A673 (cell line): Measurements from ENCODE around the gene ADAMTSL1. TPM values are rescaled to one million over a fixed set of nuclear protein-coding genes. Genes with fewer than 3 reads are reported as not detected.

Experiments used
- BruUV-seq: library from RNA; stranded (reverse); fragments of 400-500 nt; replicated peaks from 2 replicates; lab custom pipeline; 2021; lab: Mats Ljungman, UMichigan
- CTCF ChIA-PET: fragments of 300-600 bp; sonication (Branson Sonifier 250); formaldehyde crosslinking; loops from one replicate; lab custom pipeline; 2022; ENCODE audit warnings: antibody characterized with exemption; lab: Charles Lee
- POLR2A ChIA-PET: fragments of 300-600 bp; sonication (Branson Sonifier 250); formaldehyde crosslinking; loops from one replicate; lab custom pipeline; 2022; ENCODE audit warnings: antibody characterized with exemption; ENCODE audit not compliant: low non-redundant PET; lab: Charles Lee
- DNase-seq: peaks from one replicate; pipeline ENCODE4 v3.0.0-alpha.2; 2015; ENCODE audit warnings: low spot score
- H3K27ac ChIP-seq: fragments of 200-600 bp; sonication (generic); 2 replicates; pipeline ENCODE4 v1.5.1; 2016; ENCODE audit warnings: mixed run types, low read depth, mild to moderate bottlenecking, mixed read lengths, antibody characterized with exemption, low read length; ENCODE audit not compliant: poor library complexity, severe bottlenecking
- H3K27me3 ChIP-seq: fragments of 200-600 bp; sonication (generic); replicated peaks from 2 replicates; pipeline ENCODE4 v1.6.1; 2017; ENCODE audit warnings: mixed run types, low read depth, mild to moderate bottlenecking, mixed read lengths, antibody characterized with exemption, low read length; ENCODE audit not compliant: insufficient read depth, poor library complexity
- H3K36me3 ChIP-seq: fragments of 200-600 bp; sonication (generic); 2 replicates; pipeline ENCODE4 v1.6.1; 2016; ENCODE audit warnings: mixed run types, mild to moderate bottlenecking, mixed read lengths, antibody characterized with exemption, low read length; ENCODE audit not compliant: insufficient read depth, poor library complexity, severe bottlenecking
- H3K4me1 ChIP-seq: fragments of 200-600 bp; sonication (generic); 2 replicates; pipeline ENCODE4 v1.6.1; 2017; ENCODE audit warnings: mixed run types, mild to moderate bottlenecking, mixed read lengths, antibody characterized with exemption, low read length; ENCODE audit not compliant: insufficient read depth, poor library complexity, severe bottlenecking
- H3K4me3 ChIP-seq: fragments of 200-600 bp; sonication (generic); 2 replicates; pipeline ENCODE4 v1.5.1; 2016; ENCODE audit warnings: low read depth, mixed run types, mild to moderate bottlenecking, mixed read lengths, low read length; ENCODE audit not compliant: poor library complexity, severe bottlenecking
- H3K9me3 ChIP-seq: fragments of 200-600 bp; sonication (generic); 2 replicates; pipeline ENCODE4 v1.6.1; 2016; ENCODE audit warnings: mixed run types, low read depth, mild to moderate bottlenecking, mixed read lengths, antibody characterized with exemption, low read length; ENCODE audit not compliant: poor library complexity, severe bottlenecking
- EZH2 ChIP-seq: fragments of 200-600 bp; sonication (generic); IDR thresholded peaks from 2 replicates; pipeline ENCODE4 v1.6.1; 2017; ENCODE audit warnings: borderline replicate concordance, low read depth, mild to moderate bottlenecking, mixed read lengths, antibody characterized with exemption, low read length; ENCODE audit not compliant: poor library complexity, severe bottlenecking
- intact Hi-C: fragments of 100-400 bp; cut with micrococcal nuclease; formaldehyde crosslinking; loops from one replicate; pipeline ENCODE4 v1.10.0; 2022; ENCODE audit not compliant: unreplicated experiment
- total RNA-seq: library from RNA; stranded (reverse); gene quantifications from 2 replicates; pipeline ENCODE4 v1.2.3, GENCODE V29; 2021
- TF ChIP-seq, protein P1 (sequence below): fragments of 300-800, 200-600 bp; sonication (generic); conservative IDR thresholded peaks from 2 replicates; pipeline ENCODE4 v1.5.1; 2017; ENCODE audit warnings: low read depth, mild to moderate bottlenecking, antibody characterized with exemption, low read length, moderate library complexity, mixed read lengths

ADAMTSL1 gene
- total RNA-seq, 1 experiment from 2014 or later: not detected

DNA sequence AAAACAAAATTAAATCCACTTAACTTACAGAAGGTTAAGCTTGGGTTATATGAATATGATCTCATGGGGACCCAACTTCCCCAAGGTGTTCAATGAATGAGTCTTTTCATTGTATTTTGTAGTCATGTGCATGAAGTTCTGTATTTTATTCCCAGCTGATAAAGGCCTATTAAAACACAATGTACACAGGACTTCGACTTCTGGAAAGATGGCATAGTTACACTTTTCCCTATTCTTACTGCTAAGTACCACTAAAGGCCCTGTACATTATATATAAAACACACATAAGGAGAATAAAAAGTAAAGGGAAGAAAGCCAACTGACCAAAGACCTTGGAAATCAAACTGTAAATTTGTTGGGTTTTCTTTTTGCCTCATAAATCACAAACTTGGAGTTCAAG lies 336.6 kb downstream of the ADAMTSL1 start:
- Histone ChIP-seq H3K9me3 (no peaks in the 10 kb centered on the region), H3K27ac (no peak overlapping the region), H3K36me3 (no peaks in the 10 kb centered on the region), H3K4me3 (no peak overlapping the region), H3K27me3 (no peaks in the 10 kb centered on the region), H3K4me1 (no peaks in the 10 kb centered on the region)
- ChIA-PET POLR2A (no interaction called here), CTCF (no interaction called here)
- no TSS peak for BruUV-seq
- no peak for DNase-seq
- intact Hi-C loops: no loop called here
- TF ChIP-seq EZH2: no peak
- TF ChIP-seq, protein P1, sequence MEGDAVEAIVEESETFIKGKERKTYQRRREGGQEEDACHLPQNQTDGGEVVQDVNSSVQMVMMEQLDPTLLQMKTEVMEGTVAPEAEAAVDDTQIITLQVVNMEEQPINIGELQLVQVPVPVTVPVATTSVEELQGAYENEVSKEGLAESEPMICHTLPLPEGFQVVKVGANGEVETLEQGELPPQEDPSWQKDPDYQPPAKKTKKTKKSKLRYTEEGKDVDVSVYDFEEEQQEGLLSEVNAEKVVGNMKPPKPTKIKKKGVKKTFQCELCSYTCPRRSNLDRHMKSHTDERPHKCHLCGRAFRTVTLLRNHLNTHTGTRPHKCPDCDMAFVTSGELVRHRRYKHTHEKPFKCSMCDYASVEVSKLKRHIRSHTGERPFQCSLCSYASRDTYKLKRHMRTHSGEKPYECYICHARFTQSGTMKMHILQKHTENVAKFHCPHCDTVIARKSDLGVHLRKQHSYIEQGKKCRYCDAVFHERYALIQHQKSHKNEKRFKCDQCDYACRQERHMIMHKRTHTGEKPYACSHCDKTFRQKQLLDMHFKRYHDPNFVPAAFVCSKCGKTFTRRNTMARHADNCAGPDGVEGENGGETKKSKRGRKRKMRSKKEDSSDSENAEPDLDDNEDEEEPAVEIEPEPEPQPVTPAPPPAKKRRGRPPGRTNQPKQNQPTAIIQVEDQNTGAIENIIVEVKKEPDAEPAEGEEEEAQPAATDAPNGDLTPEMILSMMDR: no peak

DNA sequence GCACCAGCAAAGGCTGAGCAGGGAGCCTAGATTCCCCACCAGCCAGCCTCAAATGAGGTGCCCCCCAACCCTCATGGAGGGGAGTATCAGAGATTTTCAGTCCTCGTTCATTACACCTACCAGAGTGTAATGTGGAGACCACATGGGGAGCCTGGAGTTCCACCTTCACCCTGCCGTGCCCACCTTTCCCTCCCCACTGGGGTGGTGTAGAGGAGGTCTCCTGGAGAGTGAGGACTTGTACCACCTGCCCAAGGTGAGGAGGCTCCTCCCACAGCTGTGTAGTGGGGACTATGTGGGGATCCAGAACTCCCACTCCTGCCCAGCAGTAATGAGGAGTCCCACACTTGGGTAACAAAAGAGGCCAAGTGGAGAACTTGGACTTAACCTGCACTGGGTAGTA lies 337.2 kb downstream of the ADAMTSL1 start:
- Histone ChIP-seq H3K9me3 (no peaks in the 10 kb centered on the region), H3K36me3 (no peaks in the 10 kb centered on the region), H3K4me1 (no peaks in the 10 kb centered on the region), H3K27me3 (no peaks in the 10 kb centered on the region), H3K27ac (no peak overlapping the region), H3K4me3 (no peak overlapping the region)
- DNase-seq: no peak
- CTCF ChIA-PET: no interaction called here
- TF ChIP-seq, protein P1: no peak
- intact Hi-C loops: no loop called here
- BruUV-seq: no TSS peak
- POLR2A ChIA-PET: no interaction called here

DNA sequence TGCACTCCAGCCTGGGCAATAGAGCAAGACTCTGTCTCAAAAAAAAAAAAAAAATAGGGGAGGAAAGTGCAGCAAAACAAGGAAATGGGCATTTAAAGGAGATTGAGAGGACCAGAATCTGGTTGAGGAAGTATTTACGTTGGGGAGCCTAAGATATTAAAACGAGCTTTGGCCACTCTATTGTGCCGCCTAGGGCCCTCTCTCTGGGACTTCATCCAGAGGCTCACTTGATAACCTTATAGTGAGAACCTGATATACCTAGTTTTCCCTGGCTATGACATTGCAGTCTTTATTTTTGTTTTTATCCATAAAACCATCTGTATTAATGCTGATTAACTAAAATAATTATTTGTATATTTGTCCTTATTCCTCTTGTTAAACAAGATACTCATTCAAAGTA lies 345.5 kb downstream of the ADAMTSL1 start:
- no peaks in the 10 kb centered on the region for H3K4me1 ChIP-seq
- ChIA-PET CTCF (no interaction called here), POLR2A (no interaction called here)
- TF ChIP-seq, protein P1: no peak
- no peak for TF ChIP-seq EZH2
- H3K27me3 ChIP-seq: no peaks in the 10 kb centered on the region
- H3K36me3 ChIP-seq: no peaks in the 10 kb centered on the region
- H3K4me3 ChIP-seq: no peak overlapping the region
- no TSS peak for BruUV-seq
- no peak overlapping the region for H3K27ac ChIP-seq
- no peaks in the 10 kb centered on the region for H3K9me3 ChIP-seq
- DNase-seq: no peak
- intact Hi-C loops: no loop called here
